Prostate gland (tissue), 2 donors: Measurements from ENCODE around the gene ATP9A. TPM values are rescaled to one million over a fixed set of nuclear protein-coding genes. Genes with fewer than 3 reads are reported as not detected.
A peak's percentile ranks its signal among the peaks of the same experiment; 100 is the strongest.

Experiments used
- DNase-seq: peaks from one replicate; pipeline ENCODE4 v3.0.0-alpha.2; 2019; ENCODE audit warnings: low spot score
- H3K27ac ChIP-seq, 2 donors: fragments of 200-600 bp; sonication (generic); 2 replicates each; pipeline ENCODE4 v1.5.1; 2017 to 2019
- H3K27me3 ChIP-seq: fragments of 200-600 bp; sonication (generic); replicated peaks from 2 replicates; pipeline ENCODE4 v1.5.1; 2019; ENCODE audit not compliant: insufficient read depth
- H3K36me3 ChIP-seq, 2 donors: fragments of 200-600 bp; sonication (generic); 1 replicate in 1 of 2; 2 replicates in 1 of 2; pipeline versions ENCODE4 v1.5.1 to v1.8.1; 2017 to 2019
- H3K4me1 ChIP-seq: fragments of 200-600 bp; sonication (generic); replicated peaks from 2 replicates; pipeline ENCODE4 v1.5.1; 2019
- H3K4me3 ChIP-seq, 2 donors: fragments of 200-600 bp; sonication (generic); 2 replicates each; pipeline ENCODE4 v1.5.1; 2017 to 2019
- H3K9me3 ChIP-seq: fragments of 200-600 bp; sonication (generic); 2 replicates; pipeline ENCODE4 v1.5.1; 2017
- POLR2A ChIP-seq: fragments of 450-650 bp; IDR thresholded peaks from one replicate; pipeline ENCODE4 v1.6.1; 2016; ENCODE audit warnings: antibody characterized with exemption, mild to moderate bottlenecking
- POLR2AphosphoS5 ChIP-seq: sonication (generic); formaldehyde crosslinking; IDR thresholded peaks from one replicate; pipeline ENCODE4 v1.6.1; 2017; ENCODE audit warnings: antibody characterized with exemption
- WGBS: methylation state at CpG from one replicate; pipeline ENCODE4 v1.1.5; 2018; 5-methylcytosine and 5-hydroxymethylcytosine counted together
- intact Hi-C: fragments of 100-400 bp; cut with DNase I; formaldehyde crosslinking; loops from one replicate; pipeline ENCODE4 v1.14.2; 2022
- total RNA-seq, 2 donors: library from RNA; depleted of rRNA; stranded (reverse); fragments of >200 nt; gene quantifications; one replicate each; pipeline ENCODE4 v1.1.0, GENCODE V29; 2016
- TF ChIP-seq, protein P1 (sequence below), 4 experiments: fragments of 200-600 bp in 2 of 4; fragments of 450-650 bp in 2 of 4; sonication (generic) in 2 of 4; IDR thresholded peaks; 1 replicate in 3 of 4; 2 replicates in 1 of 4; pipeline ENCODE4 v1.5.1; 2016 to 2019; ENCODE audit warnings: antibody characterized with exemption in 4 of 4, mild to moderate bottlenecking in 2 of 4, moderate library complexity in 2 of 4

Gene ATP9A
- total RNA-seq, 2 donors from 2014 or later = 35.1 to 118 TPM

DNA sequence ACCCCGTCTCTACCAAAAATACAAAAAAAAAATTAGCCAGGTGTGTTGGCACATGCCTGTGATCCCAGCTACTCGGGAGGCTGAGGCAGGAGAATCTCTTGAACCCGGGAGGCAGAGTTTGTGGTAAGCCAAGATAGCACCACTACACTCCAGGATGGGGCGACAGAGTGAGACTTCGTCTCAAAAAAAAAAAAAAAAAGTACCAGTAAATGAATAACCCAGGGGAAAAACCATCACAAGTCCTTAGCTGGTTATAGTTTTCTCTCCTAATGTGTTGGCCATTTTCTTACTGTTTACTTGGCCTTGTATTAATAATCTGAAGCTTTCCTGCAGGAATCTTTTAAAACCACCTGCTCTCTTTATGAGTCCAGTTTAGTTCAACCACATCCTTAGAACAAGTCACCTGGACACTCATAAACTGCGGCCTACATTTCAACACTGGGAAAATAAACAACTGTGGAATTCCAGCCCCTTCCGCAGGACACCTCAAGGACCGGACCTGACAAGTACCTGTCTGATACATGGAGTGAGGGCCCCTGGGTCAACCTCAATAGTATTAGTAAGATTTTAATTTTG is 102.6 kb downstream of the ATP9A start:
- no peak overlapping the region for H3K27ac ChIP-seq
- no peaks in the 10 kb centered on the region for H3K27me3 ChIP-seq
- no peaks in the 10 kb centered on the region for H3K36me3 ChIP-seq
- intact Hi-C loops = no loop called here
- H3K4me3 ChIP-seq = no peak overlapping the region
- H3K9me3 ChIP-seq = no peaks in the 10 kb centered on the region
- no peak for TF ChIP-seq POLR2AphosphoS5
- TF ChIP-seq, protein P1, sequence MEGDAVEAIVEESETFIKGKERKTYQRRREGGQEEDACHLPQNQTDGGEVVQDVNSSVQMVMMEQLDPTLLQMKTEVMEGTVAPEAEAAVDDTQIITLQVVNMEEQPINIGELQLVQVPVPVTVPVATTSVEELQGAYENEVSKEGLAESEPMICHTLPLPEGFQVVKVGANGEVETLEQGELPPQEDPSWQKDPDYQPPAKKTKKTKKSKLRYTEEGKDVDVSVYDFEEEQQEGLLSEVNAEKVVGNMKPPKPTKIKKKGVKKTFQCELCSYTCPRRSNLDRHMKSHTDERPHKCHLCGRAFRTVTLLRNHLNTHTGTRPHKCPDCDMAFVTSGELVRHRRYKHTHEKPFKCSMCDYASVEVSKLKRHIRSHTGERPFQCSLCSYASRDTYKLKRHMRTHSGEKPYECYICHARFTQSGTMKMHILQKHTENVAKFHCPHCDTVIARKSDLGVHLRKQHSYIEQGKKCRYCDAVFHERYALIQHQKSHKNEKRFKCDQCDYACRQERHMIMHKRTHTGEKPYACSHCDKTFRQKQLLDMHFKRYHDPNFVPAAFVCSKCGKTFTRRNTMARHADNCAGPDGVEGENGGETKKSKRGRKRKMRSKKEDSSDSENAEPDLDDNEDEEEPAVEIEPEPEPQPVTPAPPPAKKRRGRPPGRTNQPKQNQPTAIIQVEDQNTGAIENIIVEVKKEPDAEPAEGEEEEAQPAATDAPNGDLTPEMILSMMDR (IDR thresholded peaks at IDR 0.05) = no peak
- no peak for TF ChIP-seq POLR2A
- DNase-seq = peak; percentile 12
- H3K4me1 ChIP-seq = no peaks in the 10 kb centered on the region
- 89% methylated on average over 8 of the region's 8 CpGs for WGBS

DNA sequence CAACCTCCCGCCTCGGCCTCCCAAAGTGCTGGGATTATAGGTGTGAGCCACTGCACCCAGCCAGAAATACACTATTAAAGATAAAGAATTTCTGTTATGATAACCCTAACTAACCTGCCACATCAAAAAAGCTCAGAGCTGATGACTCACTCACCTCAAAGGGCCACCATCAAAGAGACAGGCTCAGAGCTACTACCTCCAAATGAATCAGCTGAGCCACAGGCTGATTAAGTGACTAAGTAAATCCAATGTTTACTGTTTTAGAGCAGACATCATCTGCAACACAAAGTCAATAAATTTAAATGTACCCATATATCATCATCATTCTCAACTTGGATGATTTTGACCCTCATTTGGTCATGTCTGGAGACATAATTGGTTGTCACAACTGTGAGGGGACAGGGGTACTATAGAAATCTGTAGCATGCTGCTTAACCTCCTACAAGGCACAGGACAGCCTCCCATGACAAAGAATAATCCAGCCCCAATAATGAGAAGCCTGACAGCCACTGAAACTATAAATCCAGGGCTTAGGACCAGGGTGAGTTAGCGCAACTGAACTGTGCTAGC is 106.5 kb downstream of the ATP9A start:
- WGBS = 98% methylated on average over 3 of the region's 3 CpGs
- TF ChIP-seq POLR2AphosphoS5 = no peak
- TF ChIP-seq POLR2A = no peak
- TF ChIP-seq, protein P1 (IDR thresholded peaks at IDR 0.05) = no peak
- intact Hi-C loops = no loop called here
- no peaks in the 10 kb centered on the region for H3K36me3 ChIP-seq
- no peaks in the 10 kb centered on the region for H3K4me1 ChIP-seq
- no peaks in the 10 kb centered on the region for H3K9me3 ChIP-seq
- H3K4me3 ChIP-seq = no peak overlapping the region
- no peaks in the 10 kb centered on the region for H3K27me3 ChIP-seq
- H3K27ac ChIP-seq = no peak overlapping the region
- DNase-seq = no peak

DNA sequence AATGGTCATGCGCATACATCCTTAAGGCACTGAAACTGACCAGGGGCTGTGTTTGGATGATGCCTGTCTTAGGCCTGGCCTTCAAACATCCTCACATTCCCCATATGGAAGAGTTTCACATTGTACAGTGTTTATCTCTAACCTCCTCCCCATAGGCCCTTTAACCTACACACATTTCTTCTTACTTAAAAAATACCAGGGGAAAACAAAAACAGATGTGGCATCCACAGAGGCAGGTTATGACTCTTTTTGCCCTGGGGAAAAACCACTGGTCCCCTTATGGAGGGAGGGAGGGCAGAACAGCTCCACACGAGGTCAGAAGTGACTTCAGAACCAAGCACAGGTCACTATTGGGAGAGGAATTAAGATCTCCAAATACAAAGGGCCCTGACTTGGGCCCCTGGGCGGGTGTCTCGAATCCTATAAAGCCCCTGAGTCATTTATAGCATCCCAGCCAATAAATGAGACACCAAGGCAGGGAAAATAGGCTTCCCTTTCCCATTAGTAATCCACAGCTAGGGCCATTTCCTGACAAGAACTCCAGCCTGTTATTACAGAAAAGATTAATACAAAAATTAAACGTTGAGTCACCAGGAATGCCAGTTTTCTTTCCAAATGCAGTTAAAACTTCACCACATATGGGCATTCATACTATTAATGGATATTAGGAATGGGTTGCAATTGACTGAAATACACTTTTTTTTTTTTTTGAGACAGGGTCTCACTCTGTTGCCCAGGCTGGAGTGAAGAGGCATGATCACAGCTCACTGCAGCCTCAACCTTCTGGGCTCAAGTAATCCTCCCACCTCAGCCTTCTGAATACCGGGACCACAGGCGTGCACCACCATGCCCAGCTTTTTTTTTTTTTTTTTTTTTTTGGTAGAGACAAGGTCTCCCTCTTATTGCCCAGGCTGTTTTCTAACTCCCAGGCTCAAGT is 107.2 kb downstream of the ATP9A start:
- Histone ChIP-seq H3K4me3 (no peak overlapping the region), H3K4me1 (no peaks in the 10 kb centered on the region), H3K27me3 (no peaks in the 10 kb centered on the region), H3K27ac (no peak overlapping the region), H3K9me3 (no peaks in the 10 kb centered on the region), H3K36me3 (no peaks in the 10 kb centered on the region)
- TF ChIP-seq POLR2A = no peak
- TF ChIP-seq, protein P1 (IDR thresholded peaks at IDR 0.05) = no peak
- TF ChIP-seq POLR2AphosphoS5 = no peak
- 73% methylated on average over 7 of the region's 7 CpGs for WGBS
- no peak for DNase-seq
- intact Hi-C loops = no loop called here

DNA sequence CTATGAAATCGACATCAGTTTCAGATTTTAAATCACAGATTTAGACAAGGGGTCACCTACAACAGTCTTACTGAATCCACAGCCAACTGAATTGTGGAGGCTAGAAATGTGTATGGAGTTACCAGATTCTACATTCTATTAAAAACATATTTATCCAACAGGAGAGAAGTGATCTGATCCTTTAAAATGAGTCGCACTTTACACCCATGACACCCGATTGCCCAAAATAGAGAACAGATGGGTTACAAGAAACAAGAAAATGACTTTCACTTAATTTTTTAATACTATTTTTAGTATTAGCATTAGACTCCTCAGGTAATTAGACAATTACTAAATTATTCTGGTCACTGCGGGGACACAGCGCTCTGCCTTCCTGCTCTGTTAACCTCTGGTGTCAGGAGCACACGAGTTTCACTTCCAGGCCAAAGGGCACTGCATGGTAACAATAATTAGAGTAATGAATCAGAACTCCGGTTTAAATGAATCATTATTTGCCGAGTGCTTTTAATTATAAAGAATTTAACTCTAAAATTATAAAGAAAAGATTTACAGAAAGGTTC is 108.6 kb downstream of the ATP9A start:
- H3K36me3 ChIP-seq = no peaks in the 10 kb centered on the region
- no peak overlapping the region for H3K27ac ChIP-seq
- H3K4me3 ChIP-seq = no peak overlapping the region
- TF ChIP-seq POLR2A (no peak), POLR2AphosphoS5 (no peak)
- TF ChIP-seq, protein P1 (IDR thresholded peaks at IDR 0.05) = no peak
- no peaks in the 10 kb centered on the region for H3K4me1 ChIP-seq
- H3K27me3 ChIP-seq = no peaks in the 10 kb centered on the region
- intact Hi-C loops = no loop called here
- H3K9me3 ChIP-seq = no peaks in the 10 kb centered on the region
- WGBS = 87% methylated on average over 8 of the region's 8 CpGs
- no peak for DNase-seq
